ENCODE data around the gene ALG5.

The ALG5 gene, protein sequence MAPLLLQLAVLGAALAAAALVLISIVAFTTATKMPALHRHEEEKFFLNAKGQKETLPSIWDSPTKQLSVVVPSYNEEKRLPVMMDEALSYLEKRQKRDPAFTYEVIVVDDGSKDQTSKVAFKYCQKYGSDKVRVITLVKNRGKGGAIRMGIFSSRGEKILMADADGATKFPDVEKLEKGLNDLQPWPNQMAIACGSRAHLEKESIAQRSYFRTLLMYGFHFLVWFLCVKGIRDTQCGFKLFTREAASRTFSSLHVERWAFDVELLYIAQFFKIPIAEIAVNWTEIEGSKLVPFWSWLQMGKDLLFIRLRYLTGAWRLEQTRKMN
- 24.9 to 43.6 (median 30.7) reads per million in 17 experiments for total RNA-seq

GRCh38 chr13:36999054-36999714 is at the start of gene ALG5:
TSS of gene ALG5 (minus strand) at chr13:36999340. CDS start at chr13:36999300, 40 bp downstream.
- DNase-seq = peak; percentile 93 to 97 (median 96)

GRCh38 chr13:37047846-37048245 is 48.7 kb upstream of the ALG5 start:
- DNase-seq = no peak

- no peak for DNase-seq
Observed at GRCh38 chr13:37047032-37047431, 47.9 kb upstream of the ALG5 start.

DNA sequence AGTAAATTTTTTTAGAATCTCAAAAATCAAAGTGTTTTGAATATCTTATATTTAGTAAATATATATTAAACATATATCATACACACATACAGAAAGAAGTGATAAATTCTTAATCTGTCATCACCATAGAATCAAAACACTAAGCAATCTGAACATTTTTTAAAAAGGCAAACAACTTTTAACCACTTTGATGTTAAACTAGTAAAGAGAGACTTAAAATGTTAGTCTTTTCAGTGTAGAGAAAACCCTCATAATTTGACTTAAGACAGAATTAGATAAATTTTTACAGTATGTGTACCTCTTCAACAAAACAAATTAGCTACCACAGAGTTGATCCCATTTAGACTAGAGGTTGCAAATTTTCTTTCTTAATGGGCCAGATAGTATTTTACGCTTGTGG is 46.9 kb upstream of the ALG5 start:
- no peak for DNase-seq

GRCh38 chr13:37040789-37041188 is 41.6 kb upstream of the ALG5 start:
- no peak for DNase-seq

DNA sequence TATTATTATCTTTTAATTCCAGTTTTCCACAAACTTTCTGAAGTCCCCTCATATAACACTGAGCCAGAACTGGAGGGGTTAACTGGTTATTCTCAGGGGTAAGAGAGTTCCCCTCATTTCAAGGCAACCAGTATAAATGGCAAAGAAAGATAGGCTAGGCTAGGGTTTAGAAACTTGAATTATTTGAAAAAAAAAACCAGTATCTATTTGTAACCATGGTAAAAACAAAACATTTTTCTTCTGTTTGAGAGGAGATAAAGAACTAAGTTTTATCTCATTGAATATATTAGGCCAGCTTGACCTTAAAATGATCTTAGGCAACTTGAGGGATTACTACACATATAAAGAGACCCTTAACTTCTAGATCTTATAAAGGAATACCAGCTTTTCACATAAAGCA is 40.8 kb upstream of the ALG5 start:
- no peak for DNase-seq

DNA sequence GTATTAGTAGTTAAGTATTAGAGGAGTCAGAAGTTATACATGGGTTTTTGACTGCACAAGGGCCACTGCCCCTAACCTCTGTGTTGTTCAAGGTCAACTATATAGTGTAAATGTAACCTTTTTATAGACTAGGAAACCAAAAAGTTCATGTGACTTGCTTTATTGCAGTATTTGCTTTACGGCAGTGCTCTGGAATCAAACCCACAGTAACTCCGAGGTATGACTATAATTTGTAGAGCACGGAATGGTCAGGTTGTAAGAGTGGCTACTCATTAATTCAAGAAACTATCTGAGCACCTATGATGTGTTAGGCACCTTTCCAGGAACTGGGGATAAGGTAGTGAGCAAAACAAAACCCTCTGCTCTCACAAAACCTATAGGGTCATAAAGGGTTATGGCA is 38.1 kb upstream of the ALG5 start:
- no peak for DNase-seq

DNA sequence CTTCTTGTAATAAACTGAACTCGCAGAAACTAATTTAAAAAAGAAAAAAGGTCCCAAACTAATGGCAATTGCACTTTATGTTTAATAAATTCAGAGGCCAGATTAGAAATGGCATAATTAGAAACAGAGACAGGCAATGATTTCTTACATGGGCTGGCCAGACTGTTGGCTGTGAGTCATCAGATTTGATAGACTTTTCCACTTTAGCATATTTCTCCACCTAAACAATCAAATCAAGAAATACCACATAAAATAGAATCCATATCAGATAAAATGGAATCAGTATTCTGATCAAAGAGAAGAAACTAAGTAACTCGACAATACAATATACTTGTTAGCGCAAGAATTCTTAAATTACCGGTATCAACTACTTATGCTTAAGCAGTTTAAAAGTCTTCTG is 30.5 kb upstream of the ALG5 start:
- no peak for DNase-seq

DNA sequence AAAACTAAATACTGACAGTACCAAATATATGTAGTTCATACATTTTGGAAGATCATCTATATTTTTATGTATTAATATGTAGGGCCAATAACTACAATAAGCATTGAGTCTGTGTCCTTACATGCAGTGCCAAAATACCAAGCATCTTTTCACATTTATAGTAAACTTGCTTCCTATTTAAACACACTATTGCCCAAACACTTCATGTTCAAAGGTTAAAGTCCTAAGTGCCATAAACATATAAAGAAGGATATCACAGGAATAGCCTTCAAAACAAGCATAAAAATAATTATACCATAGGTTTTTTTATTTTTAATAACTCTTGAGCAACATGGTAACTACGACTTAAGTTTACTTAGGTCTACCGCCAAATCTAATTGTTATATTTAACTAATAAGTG is 28.5 kb upstream of the ALG5 start:
- no peak for DNase-seq

GRCh38 chr13:37026771-37027170 is 27.6 kb upstream of the ALG5 start:
- no peak for DNase-seq

DNA sequence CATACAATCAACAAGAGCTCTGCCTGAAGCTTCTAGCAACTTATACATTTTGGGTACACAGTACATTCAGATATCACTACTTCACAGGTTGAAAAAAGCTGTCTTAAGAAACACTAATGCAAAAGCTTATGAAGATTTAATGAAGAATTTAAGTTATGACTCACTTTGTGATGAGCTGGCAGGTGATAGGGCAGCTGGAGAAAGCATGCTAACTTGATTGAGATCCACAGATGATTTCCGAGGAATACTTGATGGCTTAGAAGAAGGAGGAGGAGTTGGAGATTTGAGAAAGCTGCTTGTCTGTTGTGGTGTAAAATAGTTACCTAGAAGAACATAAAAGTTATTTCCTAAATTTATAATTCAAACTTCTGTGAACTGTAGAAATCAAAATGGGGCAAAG is 24.7 kb upstream of the ALG5 start:
- no peak for DNase-seq

- DNase-seq = no peak
Observed at GRCh38 chr13:37014609-37015008, 15.5 kb upstream of the ALG5 start.

DNA sequence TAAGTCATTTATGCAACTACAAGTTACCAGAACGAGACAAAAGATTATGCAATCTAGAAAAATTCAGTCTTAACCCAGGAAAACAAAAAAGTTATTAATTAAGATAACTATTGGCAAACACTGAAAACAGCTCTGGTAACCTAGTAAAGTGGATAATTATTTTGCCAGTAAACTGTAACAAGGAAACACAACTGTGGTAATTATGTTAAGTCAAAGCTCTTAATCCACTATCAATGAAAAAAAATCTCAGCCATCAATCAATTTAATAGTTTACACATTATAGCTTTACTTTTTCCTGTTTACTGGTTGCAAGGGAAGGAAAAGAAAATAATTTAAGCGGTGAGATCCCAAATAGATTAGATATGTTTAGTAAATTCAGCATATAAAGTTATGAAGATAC is 12.6 kb upstream of the ALG5 start:
- no peak for DNase-seq

DNA sequence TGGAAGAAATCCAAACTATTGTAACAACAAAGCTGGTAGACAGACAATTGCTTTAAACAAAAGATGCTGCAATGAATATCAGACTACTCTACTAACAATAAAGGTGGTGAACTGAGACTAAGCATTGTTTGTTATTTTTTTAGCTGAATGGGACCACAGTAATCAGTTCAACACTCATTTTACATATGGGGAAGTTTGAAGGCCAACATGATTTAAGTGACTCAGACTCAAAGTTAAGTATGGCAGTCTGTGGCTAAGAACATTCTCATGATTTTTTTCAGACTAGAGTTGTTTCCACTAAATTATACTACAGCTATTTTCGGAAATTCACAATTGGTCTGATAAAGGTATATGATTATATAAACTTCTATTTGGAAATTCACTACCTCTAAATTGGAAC is 11.9 kb upstream of the ALG5 start:
- no peak for DNase-seq

DNA sequence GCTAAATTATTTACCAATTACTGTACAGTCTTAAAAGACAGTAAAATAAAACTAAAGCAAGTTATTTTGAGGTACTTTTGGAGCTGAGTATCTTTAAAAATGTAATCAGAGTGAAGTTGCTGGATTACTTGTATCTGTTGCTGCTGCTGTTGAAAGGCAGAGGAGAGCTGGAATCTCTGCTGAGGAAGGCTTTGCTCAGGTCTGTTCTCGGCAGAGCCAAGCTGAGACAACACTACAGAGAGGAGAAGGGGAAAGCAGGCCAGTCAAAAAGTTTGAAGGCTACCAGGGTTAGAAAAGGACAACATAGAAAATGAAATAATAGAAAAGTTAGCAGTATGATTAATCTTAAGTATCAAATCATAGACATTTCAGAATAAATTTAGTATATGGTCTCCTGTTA is 11.3 kb upstream of the ALG5 start:
- no peak for DNase-seq

GRCh38 chr13:37009692-37010091 is 10.6 kb upstream of the ALG5 start:
- DNase-seq = no peak

GRCh38 chr13:37001921-37002250 is 2.7 kb upstream of the ALG5 start:
- DNase-seq = no peak

- peak; percentile 5 to 16 (median 12) for DNase-seq
Observed at GRCh38 chr13:36998624-36999041, 507 bp downstream of the ALG5 start.

GRCh38 chr13:36997716-36998427 is 1.3 kb downstream of the ALG5 start:
- DNase-seq = no peak

- no peak for DNase-seq
Observed at GRCh38 chr13:36992362-36992761, 6.8 kb downstream of the ALG5 start.

- no peak for DNase-seq
Observed at GRCh38 chr13:36986462-36987240, 12.5 kb downstream of the ALG5 start.

DNA sequence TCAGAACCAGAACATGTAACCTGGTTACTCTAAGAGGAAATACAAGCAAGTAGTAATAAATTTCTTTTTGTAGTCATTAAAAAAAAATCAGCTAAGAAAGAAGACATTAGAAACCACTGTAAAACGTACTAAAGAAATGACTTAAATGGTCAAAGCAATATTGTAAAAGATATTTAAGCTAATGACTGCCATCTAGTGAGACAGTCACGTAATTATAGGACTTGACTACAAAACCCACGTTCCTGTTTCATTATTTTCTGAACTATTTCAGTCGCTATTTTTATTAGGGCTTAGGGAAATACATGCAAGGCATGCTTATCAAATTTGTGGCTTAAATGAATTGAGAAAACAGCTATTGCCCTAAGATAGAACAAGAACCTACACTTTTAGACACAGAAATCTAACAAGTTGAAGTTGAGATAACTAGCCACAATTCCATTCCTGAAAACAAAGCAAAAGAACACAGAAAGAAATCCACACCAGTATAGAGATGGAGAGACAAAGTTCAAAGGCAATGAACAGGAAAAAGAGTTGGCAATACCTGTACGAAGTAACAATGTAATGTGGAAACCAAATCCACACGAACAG is 17.9 kb downstream of the ALG5 start:
- peak in 3 of 4 experiments; percentile 34 to 79 (median 77) for DNase-seq
